Measurements from ENCODE around the gene MRPL21. TPM values are rescaled to one million over a fixed set of nuclear protein-coding genes. Genes with fewer than 3 reads are reported as not detected.

MRPL21 gene
- total and polyA plus RNA-seq, 4 donors = 27.0 to 101 (median 58.3) TPM

DNA sequence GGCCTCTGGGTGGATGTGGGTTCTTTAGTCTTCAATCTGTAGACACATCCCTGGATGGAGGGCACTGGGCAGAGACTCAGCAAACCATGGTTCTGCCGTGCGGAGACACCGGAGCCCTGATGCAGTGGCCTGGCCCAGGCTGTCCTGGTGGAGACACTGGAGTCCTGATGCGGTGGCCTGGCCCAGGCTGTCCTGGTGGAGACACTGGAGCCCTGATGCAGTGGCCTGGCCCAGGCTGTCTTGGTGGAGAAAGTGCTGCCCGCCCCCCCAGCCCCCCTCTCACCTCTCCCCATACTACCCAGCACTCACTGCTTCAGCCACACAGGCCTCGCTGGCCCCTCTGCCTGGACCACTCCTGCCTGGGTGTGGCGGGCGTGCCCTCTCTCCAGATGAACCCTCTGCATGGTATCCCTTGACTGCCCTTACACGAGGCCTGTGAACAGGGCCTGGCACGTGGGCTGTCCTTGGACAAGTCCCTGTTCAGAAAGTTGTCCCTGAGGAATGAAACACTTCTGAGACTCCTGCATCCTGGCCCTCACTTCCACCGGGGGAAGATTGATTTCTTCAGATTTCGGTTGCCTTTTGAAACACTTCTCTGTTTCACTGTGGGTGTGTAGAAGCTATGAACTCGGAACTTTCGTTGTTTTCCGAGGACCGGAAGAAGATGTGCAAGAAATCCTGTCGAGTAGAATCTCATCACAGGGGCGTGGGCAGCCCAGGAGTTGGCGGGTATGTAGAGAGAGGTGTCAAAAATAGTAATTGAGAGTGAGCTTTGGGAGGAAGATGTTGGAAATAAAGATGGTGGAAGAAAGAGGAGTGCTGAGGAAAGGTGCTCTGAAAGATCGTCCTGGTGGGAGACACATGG lies 26.3 kb upstream of the MRPL21 start:
- Histone ChIP-seq H3K36me3 (ENCODE audit: control insufficient read depth in 4 of 4, insufficient read depth in 4 of 4, low read length in 4 of 4) (peaks cover 18 to 45% (median 19%) of the 10 kb centered on the region in 4 donors), H3K9ac (ENCODE audit: insufficient read depth in 1 of 2, low read length in 2 of 2) (no peak overlapping the region), H3K27ac (ENCODE audit: low read depth in 1 of 2, low read length in 1 of 2) (no peak overlapping the region), H3K4me3 (no peak overlapping the region), H3K4me1 (ENCODE audit: control insufficient read depth in 5 of 5, insufficient read depth in 5 of 5, low read length in 5 of 5) (peaks cover 0 to 16% (median 3%) of the 10 kb centered on the region in 5 donors), H3K27me3 (ENCODE audit: control insufficient read depth in 3 of 3, insufficient read depth in 3 of 3, low read length in 2 of 3) (no peaks in the 10 kb centered on the region), H3K9me3 (ENCODE audit: control insufficient read depth in 4 of 4, insufficient read depth in 3 of 4, low read length in 3 of 4) (peaks cover 0 to 8% (median under 1%) of the 10 kb centered on the region in 4 donors)
- ATAC-seq (ENCODE audit: insufficient read depth, low FRiP score) (no peak), DNase-seq (no peak)
- TF ChIP-seq, protein P1, sequence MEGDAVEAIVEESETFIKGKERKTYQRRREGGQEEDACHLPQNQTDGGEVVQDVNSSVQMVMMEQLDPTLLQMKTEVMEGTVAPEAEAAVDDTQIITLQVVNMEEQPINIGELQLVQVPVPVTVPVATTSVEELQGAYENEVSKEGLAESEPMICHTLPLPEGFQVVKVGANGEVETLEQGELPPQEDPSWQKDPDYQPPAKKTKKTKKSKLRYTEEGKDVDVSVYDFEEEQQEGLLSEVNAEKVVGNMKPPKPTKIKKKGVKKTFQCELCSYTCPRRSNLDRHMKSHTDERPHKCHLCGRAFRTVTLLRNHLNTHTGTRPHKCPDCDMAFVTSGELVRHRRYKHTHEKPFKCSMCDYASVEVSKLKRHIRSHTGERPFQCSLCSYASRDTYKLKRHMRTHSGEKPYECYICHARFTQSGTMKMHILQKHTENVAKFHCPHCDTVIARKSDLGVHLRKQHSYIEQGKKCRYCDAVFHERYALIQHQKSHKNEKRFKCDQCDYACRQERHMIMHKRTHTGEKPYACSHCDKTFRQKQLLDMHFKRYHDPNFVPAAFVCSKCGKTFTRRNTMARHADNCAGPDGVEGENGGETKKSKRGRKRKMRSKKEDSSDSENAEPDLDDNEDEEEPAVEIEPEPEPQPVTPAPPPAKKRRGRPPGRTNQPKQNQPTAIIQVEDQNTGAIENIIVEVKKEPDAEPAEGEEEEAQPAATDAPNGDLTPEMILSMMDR (IDR thresholded peaks at IDR 0.05; ENCODE audit: control extremely low read depth, extremely low read depth) = no peak
- 77 to 91% methylated on average over 20 of the region's 20 CpGs for WGBS, 2 donors

DNA sequence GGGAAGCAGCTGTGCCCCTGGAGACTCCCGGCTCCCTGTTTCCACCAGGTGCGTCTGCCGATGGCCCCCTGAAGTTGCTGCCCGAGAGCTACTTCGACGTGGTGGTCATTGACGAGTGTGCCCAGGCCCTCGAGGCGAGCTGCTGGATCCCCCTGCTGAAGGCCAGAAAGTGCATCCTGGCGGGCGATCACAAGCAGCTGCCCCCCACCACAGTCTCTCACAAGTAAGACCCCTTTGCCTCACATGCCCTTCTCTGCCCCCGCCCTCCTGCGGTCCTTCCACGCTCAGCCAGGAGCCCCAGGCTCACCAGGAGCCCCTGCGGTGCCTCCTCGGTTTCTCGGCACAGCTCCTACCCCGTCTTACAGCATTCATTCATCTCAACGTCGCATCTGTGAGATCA lies 25.5 kb upstream of the MRPL21 start:
- 97 to 98% methylated on average over 20 of the region's 20 CpGs for WGBS, 2 donors
- ATAC-seq (ENCODE audit: insufficient read depth, low FRiP score) (no peak), DNase-seq (no peak)
- Histone ChIP-seq H3K36me3 (ENCODE audit: control insufficient read depth in 4 of 4, insufficient read depth in 4 of 4, low read length in 4 of 4) (peaks cover 17 to 44% (median 24%) of the 10 kb centered on the region in 4 donors), H3K27me3 (ENCODE audit: control insufficient read depth in 3 of 3, insufficient read depth in 3 of 3, low read length in 2 of 3) (no peaks in the 10 kb centered on the region), H3K27ac (ENCODE audit: low read depth in 1 of 2, low read length in 1 of 2) (no peak overlapping the region), H3K9ac (ENCODE audit: insufficient read depth in 1 of 2, low read length in 2 of 2) (no peak overlapping the region), H3K9me3 (ENCODE audit: control insufficient read depth in 4 of 4, insufficient read depth in 3 of 4, low read length in 3 of 4) (peaks cover 0 to 8% (median 3%) of the 10 kb centered on the region in 4 donors), H3K4me1 (ENCODE audit: control insufficient read depth in 5 of 5, insufficient read depth in 5 of 5, low read length in 5 of 5) (peaks cover 0 to 16% (median 3%) of the 10 kb centered on the region in 5 donors), H3K4me3 (no peak overlapping the region)
- TF ChIP-seq, protein P1 (IDR thresholded peaks at IDR 0.05; ENCODE audit: control extremely low read depth, extremely low read depth) = no peak

- H3K4me3 ChIP-seq = no peak overlapping the region
- H3K27ac ChIP-seq (ENCODE audit: low read depth in 1 of 2, low read length in 1 of 2) = no peak overlapping the region
- no peaks in the 10 kb centered on the region for H3K27me3 ChIP-seq (ENCODE audit: control insufficient read depth in 3 of 3, insufficient read depth in 3 of 3, low read length in 2 of 3)
- H3K9me3 ChIP-seq (ENCODE audit: control insufficient read depth in 4 of 4, insufficient read depth in 3 of 4, low read length in 3 of 4) = peaks cover 0 to 8% (median 3%) of the 10 kb centered on the region in 4 donors
- DNase-seq (peak in 1 of 3 donors; percentile 56), ATAC-seq (ENCODE audit: insufficient read depth, low FRiP score) (no peak)
- H3K9ac ChIP-seq (ENCODE audit: insufficient read depth in 1 of 2, low read length in 2 of 2) = peak overlapping the region in 1 of 2 donors; percentile 33
- peaks cover 0 to 16% (median 3%) of the 10 kb centered on the region in 5 donors for H3K4me1 ChIP-seq (ENCODE audit: control insufficient read depth in 5 of 5, insufficient read depth in 5 of 5, low read length in 5 of 5)
- WGBS, 2 donors = 26 to 74% methylated on average over 6 of the region's 6 CpGs
- TF ChIP-seq, protein P1 (IDR thresholded peaks at IDR 0.05; ENCODE audit: control extremely low read depth, extremely low read depth) = no peak
- H3K36me3 ChIP-seq (ENCODE audit: control insufficient read depth in 4 of 4, insufficient read depth in 4 of 4, low read length in 4 of 4) = peaks cover 17 to 47% (median 28%) of the 10 kb centered on the region in 4 donors
Measured at GRCh38 chr11:68928136-68928880, 24.7 kb upstream of the MRPL21 start.

All from lung (tissue), 12 donors.